GM10847 (cell line): Measurements from ENCODE around the gene CMIP.

ENCODE experiments used
- POLR2A ChIP-seq: IDR thresholded peaks from 2 replicates; pipeline ENCODE4 v1.6.1; 2011; ENCODE audit not compliant: insufficient read length; ENCODE audit errors: extremely low read depth

Gene CMIP

GRCh38 chr16:81442220-81442915 is 2.2 kb upstream of the CMIP start:
- TF ChIP-seq POLR2A, result no peak

GRCh38 chr16:81442916-81443687 is 1.5 kb upstream of the CMIP start:
- no peak for TF ChIP-seq POLR2A

- TF ChIP-seq POLR2A, result no peak
Observed at GRCh38 chr16:81443688-81444447, 740 bp upstream of the CMIP start.

GRCh38 chr16:81445143-81445961 is 744 bp downstream of the CMIP start:
- no peak for TF ChIP-seq POLR2A

GRCh38 chr16:81445966-81446906 is 1.6 kb downstream of the CMIP start:
- no peak for TF ChIP-seq POLR2A

GRCh38 chr16:81446907-81447268 is 2.3 kb downstream of the CMIP start:
- TF ChIP-seq POLR2A, result no peak

GRCh38 chr16:81447383-81448101 is 2.9 kb downstream of the CMIP start:
- TF ChIP-seq POLR2A, result no peak

GRCh38 chr16:81448154-81449131 is 3.8 kb downstream of the CMIP start:
- no peak for TF ChIP-seq POLR2A

GRCh38 chr16:81449241-81449640 is 4.6 kb downstream of the CMIP start:
- no peak for TF ChIP-seq POLR2A

- TF ChIP-seq POLR2A, result no peak
Observed at GRCh38 chr16:81449899-81450608, 5.4 kb downstream of the CMIP start.

- no peak for TF ChIP-seq POLR2A
Observed at GRCh38 chr16:81450783-81451491, 6.3 kb downstream of the CMIP start.
